ENCODE data around the gene RAD9A.

Gene RAD9A

DNA sequence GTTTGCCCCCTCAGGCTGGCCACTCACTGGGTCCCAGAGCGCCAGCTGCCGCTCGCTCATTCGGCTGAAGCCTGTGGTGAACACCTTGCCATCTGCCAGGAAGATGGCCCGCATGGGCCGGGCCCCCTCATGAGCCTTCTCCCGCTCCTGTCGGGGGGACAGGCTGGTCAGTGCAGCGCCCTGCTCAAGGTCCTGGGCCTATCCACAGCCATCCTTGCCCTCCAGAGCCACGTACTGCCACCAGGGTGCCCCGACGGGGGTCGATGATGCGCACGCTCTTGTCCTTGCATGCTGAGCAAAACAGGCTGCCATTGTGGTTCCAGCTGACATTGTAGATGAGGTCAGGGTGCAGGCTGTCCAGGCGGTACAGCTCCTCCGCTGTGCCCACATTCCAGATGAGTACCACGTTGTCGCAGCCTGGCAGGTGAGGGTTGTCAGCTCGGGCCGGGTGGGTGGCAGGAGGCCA, 49.3 kb downstream of the RAD9A start:
- no peak for DNase-seq (ENCODE audit: low read depth)

DNA sequence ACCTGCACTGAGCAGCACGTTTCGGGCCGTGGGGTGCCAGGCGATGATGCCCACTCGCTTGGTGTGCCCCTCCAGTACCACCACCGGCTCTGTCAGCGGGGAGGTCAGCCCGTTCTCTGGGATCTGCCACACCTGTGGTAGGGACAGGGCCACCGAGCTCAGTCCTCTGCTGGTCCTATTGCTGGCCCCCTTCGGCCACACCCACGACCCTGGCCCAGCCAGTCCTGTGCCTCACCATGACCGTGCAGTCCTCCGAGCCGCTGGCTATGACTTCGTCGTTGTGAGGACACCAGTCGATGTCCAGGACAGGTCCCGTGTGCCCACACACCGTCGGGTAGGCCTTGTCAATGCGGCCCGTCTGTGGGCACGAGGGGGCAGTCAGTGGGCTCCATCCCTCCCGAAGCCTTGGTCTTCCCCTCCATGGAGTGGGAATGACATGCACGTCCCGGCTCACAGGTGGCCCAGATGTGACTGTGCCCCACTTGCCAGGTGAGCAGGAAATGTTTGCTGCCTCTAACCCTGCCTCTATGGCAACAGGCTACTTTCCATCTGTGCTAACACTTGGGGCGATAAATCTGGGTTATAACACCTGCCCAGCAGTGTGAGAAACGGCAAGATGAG, 50.1 kb downstream of the RAD9A start:
- no peak for DNase-seq (ENCODE audit: low read depth)

DNA sequence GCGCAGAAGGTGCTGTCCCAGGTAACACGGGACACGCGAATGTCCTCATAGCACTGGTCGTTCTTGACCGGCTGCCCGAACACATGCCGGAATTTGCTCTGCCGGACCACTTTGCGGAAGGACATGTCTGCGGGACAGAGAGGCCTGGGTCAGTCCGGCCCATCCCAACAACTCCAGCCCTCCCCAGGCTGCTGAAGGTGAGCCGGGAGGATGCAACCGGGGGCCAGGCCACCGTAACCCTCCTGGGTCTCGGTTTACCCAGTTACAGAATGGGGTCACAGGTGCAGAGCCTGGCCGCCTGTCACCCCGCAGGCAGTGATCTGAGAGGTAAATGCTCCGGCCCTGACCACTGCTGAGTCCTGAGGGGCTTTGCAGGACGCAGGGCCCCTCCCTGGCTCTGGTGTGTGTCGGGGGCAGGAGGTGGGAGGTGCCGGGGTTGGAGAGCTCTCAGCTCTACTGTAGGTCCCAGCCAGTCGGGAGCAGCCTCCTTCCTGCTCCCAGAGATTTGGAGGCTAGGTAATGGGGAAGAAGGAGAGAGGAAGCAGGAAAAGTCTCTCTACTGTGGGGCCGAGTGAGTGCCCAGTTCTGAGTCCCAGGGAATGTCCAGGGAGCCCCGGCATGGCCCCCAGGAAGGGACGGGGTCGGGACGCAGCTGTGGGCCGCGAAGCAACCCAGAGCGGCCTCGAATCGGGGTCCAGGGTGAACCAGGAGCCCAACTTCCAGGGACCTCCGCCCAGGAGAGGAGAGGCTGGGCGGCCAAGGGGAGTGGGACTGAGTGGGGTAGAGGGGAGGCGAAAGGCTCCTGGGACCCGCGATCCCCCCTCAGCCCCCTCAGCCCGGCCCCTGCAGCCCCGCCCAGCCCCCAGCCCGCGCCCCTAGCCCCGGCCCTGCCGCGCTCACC, 51.0 kb downstream of the RAD9A start:
- no peak for DNase-seq (ENCODE audit: low read depth)

DNA sequence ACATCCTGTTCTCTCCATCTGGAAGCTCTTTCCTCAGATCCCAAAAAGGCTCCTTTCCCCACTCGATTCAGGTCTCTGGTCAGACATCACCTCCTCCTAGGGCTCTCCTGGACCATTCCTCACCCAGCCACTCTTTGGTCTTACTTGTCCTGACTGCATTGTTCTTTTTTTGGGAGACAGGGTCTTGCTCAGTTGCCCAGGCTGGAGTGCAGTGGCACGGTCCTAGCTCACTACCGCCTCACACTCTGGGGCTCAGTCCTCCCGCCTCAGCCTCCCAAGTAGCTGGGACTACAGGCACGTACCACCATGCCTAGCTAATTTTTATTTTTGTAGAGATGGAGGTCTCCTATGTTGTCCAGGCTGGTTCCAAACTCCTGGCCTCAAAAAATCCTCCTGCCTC, 53.7 kb downstream of the RAD9A start:
- no peak for DNase-seq (ENCODE audit: low read depth)
